ENCODE results near the gene KLHL4. TPM values are rescaled to one million over a fixed set of nuclear protein-coding genes. Genes with fewer than 3 reads are reported as not detected.
A peak's percentile ranks its signal among the peaks of the same experiment; 100 is the strongest.

The KLHL4 gene
- total and polyA plus RNA-seq, 2 of the 8 experiments (the other 6 are each of a cell fraction or from before 2014, with no cell fraction given): 8.8 to 16.0 TPM

DNA sequence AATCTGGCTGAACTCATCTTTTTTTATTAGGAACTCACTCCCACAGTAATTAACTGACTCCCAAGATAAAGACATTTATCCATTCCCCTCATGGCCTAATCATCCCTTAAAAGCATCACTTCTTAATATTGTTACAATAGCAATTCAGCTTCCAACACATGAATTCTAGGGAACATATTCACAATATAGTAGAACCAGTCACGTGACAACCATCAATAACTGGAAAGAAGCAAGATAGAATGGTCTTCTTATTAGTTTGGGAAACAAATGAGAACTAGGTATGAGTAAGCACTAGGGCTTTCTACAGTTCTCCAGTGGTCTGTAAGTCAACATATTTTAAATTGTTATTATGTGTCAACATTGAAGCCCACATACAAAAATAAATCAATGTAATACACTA is 170.1 kb downstream of the KLHL4 start:
- Histone ChIP-seq H3K56ac (replicated peaks; ENCODE audit: insufficient read length, low read depth, low read length) (no peak overlapping the region), H3K4me1 (replicated peaks in 1 of 4; ENCODE audit: control insufficient read depth in 3 of 4, insufficient read depth in 4 of 4, low read length in 3 of 4) (no peaks in the 10 kb centered on the region; a peak in 1 of 7 replicates), H2BK120ac (replicated peaks; ENCODE audit: low read depth, low read length) (peak overlapping the region; percentile 72), H2BK15ac (ENCODE audit: low read length) (no peak overlapping the region), H2AFZ (ENCODE audit: low read length) (no peak overlapping the region), H3K9ac (replicated peaks in 1 of 4; ENCODE audit: extremely low read depth in 1 of 4, low read depth in 3 of 4, low read length in 3 of 4) (no peak overlapping the region), H3K4me3 (ENCODE audit: extremely low read depth in 1 of 4, insufficient read depth in 2 of 4, low read depth in 3 of 4, low read length in 4 of 4) (no peak overlapping the region), H3K9me3 (ENCODE audit: insufficient read depth in 2 of 2, low read depth in 1 of 2, low read length in 1 of 2) (no peaks in the 10 kb centered on the region; a peak in 1 of 4 replicates), H3K4ac (replicated peaks; ENCODE audit: insufficient read length, low read depth, low read length) (no peak overlapping the region), H4K5ac (ENCODE audit: insufficient read length, low read depth, low read length) (peak overlapping the region; percentile 91), H3K4me2 (ENCODE audit: insufficient read depth in 1 of 2, low read depth in 2 of 2, low read length in 2 of 2) (no peak overlapping the region; a peak in 1 of 4 replicates), H3K18ac (ENCODE audit: extremely low read depth, low read length) (no peak overlapping the region; the same call in 1 of the 2 replicates), H3K14ac (ENCODE audit: insufficient read length) (no peak overlapping the region), H2AK5ac (ENCODE audit: low read depth, low read length) (no peak overlapping the region), H3K23ac (ENCODE audit: insufficient read length) (no peak overlapping the region), H4K20me1 (replicated peaks in 1 of 2; ENCODE audit: control insufficient read depth in 1 of 2, insufficient read depth in 2 of 2, low read length in 2 of 2) (no peaks in the 10 kb centered on the region), H3K27me3 (replicated peaks in 1 of 4; ENCODE audit: control insufficient read depth in 3 of 4, extremely low read depth in 1 of 4, insufficient read depth in 3 of 4, low read length in 3 of 4) (no peaks in the 10 kb centered on the region), H2BK5ac (ENCODE audit: low read depth, low read length) (no peak overlapping the region), H3K36me3 (ENCODE audit: control insufficient read depth in 2 of 4, insufficient read depth in 4 of 4, low read length in 3 of 4) (peaks cover 0 to 11% (median 0%) of the 10 kb centered on the region in 4 experiments; a peak in 1 of 8 replicates), H3K79me2 (ENCODE audit: control insufficient read depth in 1 of 2, insufficient read depth in 2 of 2, low read length in 2 of 2) (no peaks in the 10 kb centered on the region), H3K23me2 (ENCODE audit: low read depth, low read length) (no peaks in the 10 kb centered on the region), H2BK12ac (ENCODE audit: low read depth, low read length) (no peak overlapping the region), H4K91ac (replicated peaks; ENCODE audit: insufficient read length, low read length) (no peak overlapping the region), H2BK20ac (ENCODE audit: low read length) (no peak overlapping the region), H3K27ac (ENCODE audit: low read depth, low read length) (no peak overlapping the region), H4K8ac (ENCODE audit: extremely low read depth, insufficient read depth, low read length) (no peak overlapping the region), H3K79me1 (ENCODE audit: low read depth, low read length) (no peaks in the 10 kb centered on the region)
- ChIA-PET POLR2A (ENCODE audit: partially characterized antibody) (interaction anchor here (0.6 kb wide), 1 partner anchor 75 kb away, joined by 3 read pairs; no protein-coding TSS in a partner anchor), CTCF (ENCODE audit: partially characterized antibody) (no interaction called here)
- FAIRE-seq: no peak
- WGBS, 2 experiments (ENCODE audit: extremely low coverage in 1 of 2, insufficient coverage in 1 of 2, insufficient read length in 1 of 2, insufficient replicate concordance in 2 of 2, low coverage in 1 of 2, low lambda C conversion rate in 2 of 2, missing lambda C conversion rate in 1 of 2): 60% methylated on average over 1 of the region's 1 CpG; no CpG with 5 or more reads in 1 of the 2 experiments
- DNase-seq (ENCODE audit: low read depth in 1 of 2, low spot score in 2 of 2): no peak
